A549 (cell line): Measurements from ENCODE around the gene CDKN2D. TPM values are rescaled to one million over a fixed set of nuclear protein-coding genes. Genes with fewer than 3 reads are reported as not detected.

ENCODE experiments used
- ATAC-seq, 2 experiments: fragments of 200-7000 bp in 1 of 2; fragments of >200 bp in 1 of 2; cut with Nextera tagmentation in 1 of 2; cut with Tn5 transposase in 1 of 2; 3 replicates each; pipeline versions ENCODE4 v1.8.0 to v1.9.1; 2018 to 2020; ENCODE audit warnings: mild to moderate bottlenecking in 1 of 2, moderate library complexity in 1 of 2
- CTCF ChIA-PET: fragments of 300-600 bp; sonication (Branson Sonifier 250); formaldehyde crosslinking; extraction: SDS; loops from one replicate; lab custom pipeline; 2021; ENCODE audit warnings: antibody characterized with exemption, inconsistent platforms; lab: Yijun Ruan, JAX
- POLR2A ChIA-PET: fragments of 350-600 bp; formaldehyde crosslinking; extraction: SDS; loops from one replicate; lab custom pipeline; 2021; ENCODE audit warnings: antibody characterized with exemption, inconsistent platforms; lab: Yijun Ruan, JAX
- DNase-seq, 2 experiments: peaks; one replicate each; pipeline versions ENCODE4 v3.0.0 to v3.0.0-alpha.2; 2011 to 2016; ENCODE audit warnings: low read depth in 1 of 2, low spot score in 1 of 2
- FAIRE-seq: peaks from 2 replicates; lab custom pipeline; 2011; peaks lifted over from hg19 to GRCh38; lab: Jason Lieb, UNC
- H3K27ac ChIP-seq, 2 experiments: fragments of >200 bp; sonication (Bioruptor Twin); formaldehyde crosslinking; 3 replicates each; pipeline ENCODE4 v1.5.1; 2016 to 2017
- H3K4me1 ChIP-seq: fragments of >200 bp; sonication (Bioruptor Twin); formaldehyde crosslinking; 3 replicates; pipeline ENCODE4 v1.6.1; 2016
- H3K4me2 ChIP-seq: fragments of >200 bp; sonication (Bioruptor Twin); formaldehyde crosslinking; 3 replicates; pipeline ENCODE4 v1.6.1; 2016
- H3K4me3 ChIP-seq: fragments of >200 bp; sonication (Bioruptor Twin); formaldehyde crosslinking; 3 replicates; pipeline ENCODE4 v1.5.1; 2016
- H3K9me3 ChIP-seq: fragments of >200 bp; sonication (Bioruptor Twin); formaldehyde crosslinking; 3 replicates; pipeline ENCODE4 v1.6.1; 2016
- BHLHE40 ChIP-seq: IDR thresholded peaks from 2 replicates; pipeline ENCODE4 v1.6.1; 2012; ENCODE audit warnings: low read depth, low read length, inconsistent platforms
- CBX8 ChIP-seq: fragments of 200-600 bp; sonication (generic); IDR thresholded peaks from 2 replicates; pipeline ENCODE4 v1.6.1; 2016
- CHD2 ChIP-seq: fragments of 150-350 bp; IDR thresholded peaks from 2 replicates; pipeline ENCODE4 v1.6.1; 2014; ENCODE audit warnings: low read length; ENCODE audit not compliant: partially characterized antibody
- ESRRA ChIP-seq: fragments of 150-350 bp; IDR thresholded peaks from 2 replicates; pipeline ENCODE4 v1.6.1; 2014; ENCODE audit warnings: mild to moderate bottlenecking, low read length, borderline replicate concordance
- FOXS1 ChIP-seq: fragments of 250-450 bp; sonication (Bioruptor Pico); IDR thresholded peaks from 2 replicates; pipeline ENCODE4 v1.5.0; 2020; ENCODE audit warnings: mild to moderate bottlenecking, moderate library complexity
- HOXA7 ChIP-seq: fragments of 250-450 bp; sonication (Bioruptor Pico); IDR thresholded peaks from 2 replicates; pipeline ENCODE4 v1.5.0; 2020; ENCODE audit warnings: mild to moderate bottlenecking, moderate library complexity
- JUN ChIP-seq, 2 experiments: fragments of >200 bp; sonication (Bioruptor Twin); formaldehyde crosslinking; IDR thresholded peaks; 2 replicates in 1 of 2; 3 replicates in 1 of 2; pipeline ENCODE4 v1.6.1; 2016 to 2017
- KDM1A ChIP-seq: fragments of 200-600 bp; sonication (generic); IDR thresholded peaks from 2 replicates; pipeline ENCODE4 v1.6.1; 2016; ENCODE audit warnings: low read depth, mild to moderate bottlenecking
- KDM5A ChIP-seq: fragments of 200-600 bp; sonication (generic); IDR thresholded peaks from 2 replicates; pipeline ENCODE4 v1.6.1; 2016; ENCODE audit warnings: antibody characterized with exemption, mild to moderate bottlenecking
- NFE2L2 ChIP-seq: fragments of 150-350 bp; conservative IDR thresholded peaks from 2 replicates; pipeline ENCODE4 v1.6.1; 2014; ENCODE audit warnings: low read length
- POLR2A ChIP-seq: IDR thresholded peaks from 2 replicates; pipeline ENCODE4 v1.6.1; 2012; ENCODE audit warnings: mild to moderate bottlenecking, low read length
- POLR2AphosphoS2 ChIP-seq: conservative IDR thresholded peaks from 2 replicates; pipeline ENCODE4 v1.6.1; 2012; ENCODE audit warnings: low read length, improper control_type of control experiment, inconsistent platforms
- RNF2 ChIP-seq: fragments of 200-600 bp; sonication (generic); IDR thresholded peaks from 2 replicates; pipeline ENCODE4 v1.6.1; 2016; ENCODE audit warnings: low read depth, mild to moderate bottlenecking, antibody characterized with exemption, moderate library complexity, borderline replicate concordance
- SMC3 ChIP-seq: fragments of >200 bp; sonication (Bioruptor Twin); formaldehyde crosslinking; IDR thresholded peaks from 3 replicates; pipeline ENCODE4 v1.6.1; 2018; ENCODE audit warnings: inconsistent platforms
- ZFP36 ChIP-seq: fragments of 450-650 bp; IDR thresholded peaks from 2 replicates; pipeline ENCODE4 v1.6.1; 2014; ENCODE audit warnings: borderline replicate concordance; ENCODE audit not compliant: partially characterized antibody
- ZSCAN20 ChIP-seq: fragments of 250-450 bp; sonication (Bioruptor Pico); IDR thresholded peaks from 2 replicates; pipeline ENCODE4 v1.8.0; 2022; ENCODE audit warnings: mild to moderate bottlenecking, moderate library complexity
- WGBS: methylation state at CpG from one replicate; pipeline ENCODE4 v1.1.6; 2017; ENCODE audit errors: missing lambda C conversion rate; 5-methylcytosine and 5-hydroxymethylcytosine counted together
- polyA plus RNA-seq, 4 experiments: library from polyadenylated mRNA; depleted of rRNA in 3 of 4; stranded (reverse); fragments of >200 nt; fragmentation: RNase III in 1 of 4; extraction: RNeasy Plus Mini Kit Qiagen cat#74134 plus additional on column Dnase treatment in 1 of 4; gene quantifications; 2 replicates in 3 of 4; 3 replicates in 1 of 4; pipeline ENCODE4 v1.2.3, GENCODE V29; 2011 to 2017
- TF ChIP-seq, protein P1 (sequence below): fragments of 450-650 bp; IDR thresholded peaks from 2 replicates; pipeline ENCODE4 v1.6.1; 2014; ENCODE audit warnings: antibody characterized with exemption
- TF ChIP-seq, protein P2 (sequence below): fragments of 200-600 bp; sonication (generic); IDR thresholded peaks from 2 replicates; pipeline ENCODE4 v1.6.1; 2016; ENCODE audit warnings: antibody characterized with exemption, mild to moderate bottlenecking, moderate library complexity
- TF ChIP-seq, protein P3 (sequence below): fragments of >200 bp; sonication (Bioruptor Twin); formaldehyde crosslinking; IDR thresholded peaks from 3 replicates; pipeline ENCODE4 v1.6.1; 2016
- TF ChIP-seq, protein P4 (sequence below): fragments of 250-450 bp; sonication (Bioruptor Pico); IDR thresholded peaks from 2 replicates; pipeline ENCODE4 v1.5.0; 2021; ENCODE audit warnings: mild to moderate bottlenecking, moderate library complexity, borderline replicate concordance

Gene CDKN2D
- polyA plus RNA-seq, 2 of the 4 experiments (the other 2 are of a cell fraction): 3.1 to 4.3 TPM

DNA sequence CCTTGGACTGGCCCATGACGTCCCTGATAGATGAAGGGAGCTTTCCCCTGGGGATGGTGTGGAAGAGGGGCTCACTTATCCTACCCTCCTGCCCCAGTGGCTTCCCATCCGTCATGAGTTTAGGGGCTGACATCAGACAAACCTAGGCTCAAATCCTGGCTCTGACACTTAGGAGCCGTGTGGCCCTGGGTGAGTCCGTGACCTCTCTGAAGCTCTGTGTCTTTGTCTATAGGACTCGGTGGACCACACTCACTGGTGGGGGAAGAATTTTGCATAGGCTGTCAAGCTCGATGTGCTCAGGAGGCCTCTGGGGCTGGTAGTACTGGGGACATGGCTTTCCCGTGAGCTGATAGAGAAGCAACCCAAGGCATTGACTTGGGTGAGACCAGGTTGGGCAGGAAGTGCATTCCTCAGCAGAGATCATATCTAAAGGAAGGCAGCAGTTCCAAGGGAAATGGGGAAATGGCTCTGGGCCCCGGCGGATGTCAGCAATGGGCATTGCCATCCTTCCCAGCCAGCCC, 35.7 kb upstream of the CDKN2D start:
- no peak for DNase-seq
- no peak overlapping the region for H3K27ac ChIP-seq
- CTCF ChIA-PET: interaction anchor here (1.3 to 5.7 kb wide), 2 partner anchors 14 to 23 kb away, joined by 3 to 22 read pairs; no protein-coding TSS in a partner anchor
- H3K4me1 ChIP-seq: peaks cover 8% of the 10 kb centered on the region
- FAIRE-seq: no peak
- TF ChIP-seq SMC3: no peak
- no peak for TF ChIP-seq CHD2
- TF ChIP-seq ZSCAN20: no peak
- no peak for TF ChIP-seq FOXS1
- TF ChIP-seq POLR2AphosphoS2: no peak
- no peak for TF ChIP-seq POLR2A
- TF ChIP-seq ZFP36: no peak
- TF ChIP-seq, protein P1, sequence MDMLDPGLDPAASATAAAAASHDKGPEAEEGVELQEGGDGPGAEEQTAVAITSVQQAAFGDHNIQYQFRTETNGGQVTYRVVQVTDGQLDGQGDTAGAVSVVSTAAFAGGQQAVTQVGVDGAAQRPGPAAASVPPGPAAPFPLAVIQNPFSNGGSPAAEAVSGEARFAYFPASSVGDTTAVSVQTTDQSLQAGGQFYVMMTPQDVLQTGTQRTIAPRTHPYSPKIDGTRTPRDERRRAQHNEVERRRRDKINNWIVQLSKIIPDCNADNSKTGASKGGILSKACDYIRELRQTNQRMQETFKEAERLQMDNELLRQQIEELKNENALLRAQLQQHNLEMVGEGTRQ: no peak
- no peak for TF ChIP-seq JUN (IDR thresholded peaks at IDR 0.05)
- TF ChIP-seq BHLHE40: no peak
- TF ChIP-seq, protein P2, sequence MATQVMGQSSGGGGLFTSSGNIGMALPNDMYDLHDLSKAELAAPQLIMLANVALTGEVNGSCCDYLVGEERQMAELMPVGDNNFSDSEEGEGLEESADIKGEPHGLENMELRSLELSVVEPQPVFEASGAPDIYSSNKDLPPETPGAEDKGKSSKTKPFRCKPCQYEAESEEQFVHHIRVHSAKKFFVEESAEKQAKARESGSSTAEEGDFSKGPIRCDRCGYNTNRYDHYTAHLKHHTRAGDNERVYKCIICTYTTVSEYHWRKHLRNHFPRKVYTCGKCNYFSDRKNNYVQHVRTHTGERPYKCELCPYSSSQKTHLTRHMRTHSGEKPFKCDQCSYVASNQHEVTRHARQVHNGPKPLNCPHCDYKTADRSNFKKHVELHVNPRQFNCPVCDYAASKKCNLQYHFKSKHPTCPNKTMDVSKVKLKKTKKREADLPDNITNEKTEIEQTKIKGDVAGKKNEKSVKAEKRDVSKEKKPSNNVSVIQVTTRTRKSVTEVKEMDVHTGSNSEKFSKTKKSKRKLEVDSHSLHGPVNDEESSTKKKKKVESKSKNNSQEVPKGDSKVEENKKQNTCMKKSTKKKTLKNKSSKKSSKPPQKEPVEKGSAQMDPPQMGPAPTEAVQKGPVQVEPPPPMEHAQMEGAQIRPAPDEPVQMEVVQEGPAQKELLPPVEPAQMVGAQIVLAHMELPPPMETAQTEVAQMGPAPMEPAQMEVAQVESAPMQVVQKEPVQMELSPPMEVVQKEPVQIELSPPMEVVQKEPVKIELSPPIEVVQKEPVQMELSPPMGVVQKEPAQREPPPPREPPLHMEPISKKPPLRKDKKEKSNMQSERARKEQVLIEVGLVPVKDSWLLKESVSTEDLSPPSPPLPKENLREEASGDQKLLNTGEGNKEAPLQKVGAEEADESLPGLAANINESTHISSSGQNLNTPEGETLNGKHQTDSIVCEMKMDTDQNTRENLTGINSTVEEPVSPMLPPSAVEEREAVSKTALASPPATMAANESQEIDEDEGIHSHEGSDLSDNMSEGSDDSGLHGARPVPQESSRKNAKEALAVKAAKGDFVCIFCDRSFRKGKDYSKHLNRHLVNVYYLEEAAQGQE: no peak
- TF ChIP-seq, protein P3, sequence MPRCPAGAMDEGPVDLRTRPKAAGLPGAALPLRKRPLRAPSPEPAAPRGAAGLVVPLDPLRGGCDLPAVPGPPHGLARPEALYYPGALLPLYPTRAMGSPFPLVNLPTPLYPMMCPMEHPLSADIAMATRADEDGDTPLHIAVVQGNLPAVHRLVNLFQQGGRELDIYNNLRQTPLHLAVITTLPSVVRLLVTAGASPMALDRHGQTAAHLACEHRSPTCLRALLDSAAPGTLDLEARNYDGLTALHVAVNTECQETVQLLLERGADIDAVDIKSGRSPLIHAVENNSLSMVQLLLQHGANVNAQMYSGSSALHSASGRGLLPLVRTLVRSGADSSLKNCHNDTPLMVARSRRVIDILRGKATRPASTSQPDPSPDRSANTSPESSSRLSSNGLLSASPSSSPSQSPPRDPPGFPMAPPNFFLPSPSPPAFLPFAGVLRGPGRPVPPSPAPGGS: no peak
- no peak for TF ChIP-seq KDM5A
- TF ChIP-seq ESRRA: no peak
- TF ChIP-seq, protein P4, sequence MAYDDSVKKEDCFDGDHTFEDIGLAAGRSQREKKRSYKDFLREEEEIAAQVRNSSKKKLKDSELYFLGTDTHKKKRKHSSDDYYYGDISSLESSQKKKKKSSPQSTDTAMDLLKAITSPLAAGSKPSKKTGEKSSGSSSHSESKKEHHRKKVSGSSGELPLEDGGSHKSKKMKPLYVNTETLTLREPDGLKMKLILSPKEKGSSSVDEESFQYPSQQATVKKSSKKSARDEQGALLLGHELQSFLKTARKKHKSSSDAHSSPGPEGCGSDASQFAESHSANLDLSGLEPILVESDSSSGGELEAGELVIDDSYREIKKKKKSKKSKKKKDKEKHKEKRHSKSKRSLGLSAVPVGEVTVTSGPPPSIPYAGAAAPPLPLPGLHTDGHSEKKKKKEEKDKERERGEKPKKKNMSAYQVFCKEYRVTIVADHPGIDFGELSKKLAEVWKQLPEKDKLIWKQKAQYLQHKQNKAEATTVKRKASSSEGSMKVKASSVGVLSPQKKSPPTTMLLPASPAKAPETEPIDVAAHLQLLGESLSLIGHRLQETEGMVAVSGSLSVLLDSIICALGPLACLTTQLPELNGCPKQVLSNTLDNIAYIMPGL (CRISPR knock-in tag): no peak
- TF ChIP-seq HOXA7 (CRISPR knock-in tag): no peak
- TF ChIP-seq RNF2: no peak
- TF ChIP-seq NFE2L2: no peak
- no peak for TF ChIP-seq KDM1A
- no peak for TF ChIP-seq CBX8
- POLR2A ChIA-PET: no interaction called here
- no peaks in the 10 kb centered on the region for H3K9me3 ChIP-seq
- WGBS: 67% methylated on average over 8 of the region's 9 CpGs
- no peak for ATAC-seq
- H3K4me3 ChIP-seq: no peak overlapping the region
- no peak overlapping the region for H3K4me2 ChIP-seq
